GM12878 (cell line): ENCODE results near the gene COL4A2.

ENCODE experiments used
- BRCA1 ChIP-seq: IDR thresholded peaks from 2 replicates; pipeline ENCODE4 v1.6.1; 2011; ENCODE audit warnings: low read depth, low read length, improper control_type of control experiment
- CBX3 ChIP-seq: fragments of 200-600 bp; sonication (generic); IDR thresholded peaks from 2 replicates; pipeline ENCODE4 v1.6.1; 2016; ENCODE audit warnings: low read depth, borderline replicate concordance
- EZH2 ChIP-seq: IDR thresholded peaks from 2 replicates; pipeline ENCODE4 v1.6.1; 2012; ENCODE audit warnings: low read depth, mild to moderate bottlenecking, control low read depth, inconsistent platforms, low read length, borderline replicate concordance; ENCODE audit not compliant: control insufficient read depth
- HDGF ChIP-seq: fragments of 450-650 bp; IDR thresholded peaks from 2 replicates; pipeline ENCODE4 v1.6.1; 2016; ENCODE audit warnings: antibody characterized with exemption
- MEF2B ChIP-seq: fragments of 450-650 bp; IDR thresholded peaks from 2 replicates; pipeline ENCODE4 v1.6.1; 2018; ENCODE audit warnings: mild to moderate bottlenecking, moderate library complexity; ENCODE audit not compliant: partially characterized antibody, poor library complexity, severe bottlenecking
- POLR2A ChIP-seq: IDR thresholded peaks from 2 replicates; pipeline ENCODE4 v1.6.1; 2011; ENCODE audit warnings: low read depth, mild to moderate bottlenecking, low read length
- RAD21 ChIP-seq: IDR thresholded peaks from 2 replicates; pipeline ENCODE4 v1.6.1; 2011; ENCODE audit warnings: mild to moderate bottlenecking, low read depth, low read length, moderate library complexity; ENCODE audit not compliant: insufficient read depth
- RAD51 ChIP-seq: fragments of 450-650 bp; IDR thresholded peaks from 2 replicates; pipeline ENCODE4 v1.6.1; 2016; ENCODE audit warnings: moderate library complexity, mild to moderate bottlenecking, inconsistent platforms
- RCOR1 ChIP-seq: conservative IDR thresholded peaks from 2 replicates; pipeline ENCODE4 v1.6.1; 2012; ENCODE audit warnings: low read depth, low read length, improper control_type of control experiment
- TF ChIP-seq, protein P1 (sequence below), 3 experiments: IDR thresholded peaks in 2 of 3; conservative IDR thresholded peaks in 1 of 3; 2 replicates each; pipeline ENCODE4 v1.5.1; 2011; ENCODE audit warnings: low read depth in 3 of 3, low read length in 3 of 3, mild to moderate bottlenecking in 3 of 3, control low read depth in 2 of 3, moderate library complexity in 2 of 3, inconsistent platforms in 1 of 3, mixed read lengths in 1 of 3; ENCODE audit not compliant: control insufficient read depth in 2 of 3, insufficient read depth in 1 of 3; ENCODE audit errors: extremely low read depth in 1 of 3
- TF ChIP-seq, protein P2 (sequence below): fragments of 450-650 bp; IDR thresholded peaks from 2 replicates; pipeline ENCODE4 v1.6.1; 2016; ENCODE audit warnings: mild to moderate bottlenecking, moderate library complexity, borderline replicate concordance
- TF ChIP-seq, protein P3 (sequence below): IDR thresholded peaks from 2 replicates; pipeline ENCODE4 v1.6.1; 2012; ENCODE audit warnings: low read depth, low read length, improper control_type of control experiment
- TF ChIP-seq, protein P4 (sequence below): fragments of 450-650 bp; formaldehyde crosslinking; IDR thresholded peaks from 2 replicates; pipeline ENCODE4 v1.4.0; 2022; ENCODE audit warnings: mild to moderate bottlenecking, moderate library complexity

DNA sequence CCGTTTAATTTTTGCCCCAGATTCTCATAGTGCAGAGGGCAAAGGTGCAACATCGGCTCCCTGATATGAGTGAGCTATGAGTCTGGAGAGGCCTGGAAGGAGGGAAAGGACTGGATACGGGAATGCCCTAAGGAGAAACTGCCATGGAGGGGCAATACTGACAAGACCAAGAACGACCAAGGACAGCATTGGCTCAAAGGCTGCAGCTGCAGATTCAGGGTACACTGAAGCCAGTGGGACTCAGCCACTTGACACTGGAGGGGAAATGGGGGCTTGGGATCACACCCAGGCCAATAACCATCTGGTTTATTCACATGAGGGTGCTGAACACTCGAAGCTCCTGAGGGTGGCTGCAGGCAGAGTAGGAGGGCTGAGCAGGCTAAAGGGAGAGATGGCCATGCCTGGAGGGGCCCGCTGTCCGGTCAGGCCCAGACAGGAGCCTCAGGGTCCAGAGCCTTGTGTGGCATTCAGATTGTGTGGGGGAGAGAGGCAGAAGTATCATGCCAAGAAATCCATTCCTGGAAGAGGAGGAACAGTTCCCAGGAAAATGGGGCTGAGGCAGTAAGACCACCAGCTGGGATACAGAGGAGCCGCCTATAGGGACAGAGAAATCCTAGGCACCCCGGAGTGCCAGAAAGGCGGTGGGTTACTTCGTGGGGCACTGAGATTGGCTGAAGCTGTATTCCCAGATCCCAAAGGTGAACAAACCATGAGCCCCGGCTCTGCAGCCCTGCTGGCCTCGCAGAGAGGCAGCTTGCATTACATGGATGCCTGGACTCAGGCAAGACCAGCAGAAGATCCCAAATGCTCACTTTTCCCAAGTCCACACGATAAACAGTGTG lies 20.9 kb upstream of the COL4A2 start:
- TF ChIP-seq POLR2A = no peak
- TF ChIP-seq CBX3 = no peak
- TF ChIP-seq, protein P1, sequence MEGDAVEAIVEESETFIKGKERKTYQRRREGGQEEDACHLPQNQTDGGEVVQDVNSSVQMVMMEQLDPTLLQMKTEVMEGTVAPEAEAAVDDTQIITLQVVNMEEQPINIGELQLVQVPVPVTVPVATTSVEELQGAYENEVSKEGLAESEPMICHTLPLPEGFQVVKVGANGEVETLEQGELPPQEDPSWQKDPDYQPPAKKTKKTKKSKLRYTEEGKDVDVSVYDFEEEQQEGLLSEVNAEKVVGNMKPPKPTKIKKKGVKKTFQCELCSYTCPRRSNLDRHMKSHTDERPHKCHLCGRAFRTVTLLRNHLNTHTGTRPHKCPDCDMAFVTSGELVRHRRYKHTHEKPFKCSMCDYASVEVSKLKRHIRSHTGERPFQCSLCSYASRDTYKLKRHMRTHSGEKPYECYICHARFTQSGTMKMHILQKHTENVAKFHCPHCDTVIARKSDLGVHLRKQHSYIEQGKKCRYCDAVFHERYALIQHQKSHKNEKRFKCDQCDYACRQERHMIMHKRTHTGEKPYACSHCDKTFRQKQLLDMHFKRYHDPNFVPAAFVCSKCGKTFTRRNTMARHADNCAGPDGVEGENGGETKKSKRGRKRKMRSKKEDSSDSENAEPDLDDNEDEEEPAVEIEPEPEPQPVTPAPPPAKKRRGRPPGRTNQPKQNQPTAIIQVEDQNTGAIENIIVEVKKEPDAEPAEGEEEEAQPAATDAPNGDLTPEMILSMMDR (IDR thresholded peaks at IDR 0.05 in 2 of 3, conservative IDR thresholded peaks at IDR 0.05 in 1 of 3; ENCODE audit: control insufficient read depth in 2 of 3, extremely low read depth in 1 of 3, insufficient read depth in 1 of 3, low read depth in 3 of 3, low read length in 3 of 3) = no peak
- TF ChIP-seq MEF2B = no peak
- TF ChIP-seq, protein P2, sequence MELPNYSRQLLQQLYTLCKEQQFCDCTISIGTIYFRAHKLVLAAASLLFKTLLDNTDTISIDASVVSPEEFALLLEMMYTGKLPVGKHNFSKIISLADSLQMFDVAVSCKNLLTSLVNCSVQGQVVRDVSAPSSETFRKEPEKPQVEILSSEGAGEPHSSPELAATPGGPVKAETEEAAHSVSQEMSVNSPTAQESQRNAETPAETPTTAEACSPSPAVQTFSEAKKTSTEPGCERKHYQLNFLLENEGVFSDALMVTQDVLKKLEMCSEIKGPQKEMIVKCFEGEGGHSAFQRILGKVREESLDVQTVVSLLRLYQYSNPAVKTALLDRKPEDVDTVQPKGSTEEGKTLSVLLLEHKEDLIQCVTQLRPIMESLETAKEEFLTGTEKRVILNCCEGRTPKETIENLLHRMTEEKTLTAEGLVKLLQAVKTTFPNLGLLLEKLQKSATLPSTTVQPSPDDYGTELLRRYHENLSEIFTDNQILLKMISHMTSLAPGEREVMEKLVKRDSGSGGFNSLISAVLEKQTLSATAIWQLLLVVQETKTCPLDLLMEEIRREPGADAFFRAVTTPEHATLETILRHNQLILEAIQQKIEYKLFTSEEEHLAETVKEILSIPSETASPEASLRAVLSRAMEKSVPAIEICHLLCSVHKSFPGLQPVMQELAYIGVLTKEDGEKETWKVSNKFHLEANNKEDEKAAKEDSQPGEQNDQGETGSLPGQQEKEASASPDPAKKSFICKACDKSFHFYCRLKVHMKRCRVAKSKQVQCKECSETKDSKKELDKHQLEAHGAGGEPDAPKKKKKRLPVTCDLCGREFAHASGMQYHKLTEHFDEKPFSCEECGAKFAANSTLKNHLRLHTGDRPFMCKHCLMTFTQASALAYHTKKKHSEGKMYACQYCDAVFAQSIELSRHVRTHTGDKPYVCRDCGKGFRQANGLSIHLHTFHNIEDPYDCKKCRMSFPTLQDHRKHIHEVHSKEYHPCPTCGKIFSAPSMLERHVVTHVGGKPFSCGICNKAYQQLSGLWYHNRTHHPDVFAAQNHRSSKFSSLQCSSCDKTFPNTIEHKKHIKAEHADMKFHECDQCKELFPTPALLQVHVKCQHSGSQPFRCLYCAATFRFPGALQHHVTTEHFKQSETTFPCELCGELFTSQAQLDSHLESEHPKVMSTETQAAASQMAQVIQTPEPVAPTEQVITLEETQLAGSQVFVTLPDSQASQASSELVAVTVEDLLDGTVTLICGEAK = no peak
- TF ChIP-seq RCOR1 = no peak
- no peak for TF ChIP-seq HDGF
- TF ChIP-seq RAD21 = no peak
- TF ChIP-seq, protein P3, sequence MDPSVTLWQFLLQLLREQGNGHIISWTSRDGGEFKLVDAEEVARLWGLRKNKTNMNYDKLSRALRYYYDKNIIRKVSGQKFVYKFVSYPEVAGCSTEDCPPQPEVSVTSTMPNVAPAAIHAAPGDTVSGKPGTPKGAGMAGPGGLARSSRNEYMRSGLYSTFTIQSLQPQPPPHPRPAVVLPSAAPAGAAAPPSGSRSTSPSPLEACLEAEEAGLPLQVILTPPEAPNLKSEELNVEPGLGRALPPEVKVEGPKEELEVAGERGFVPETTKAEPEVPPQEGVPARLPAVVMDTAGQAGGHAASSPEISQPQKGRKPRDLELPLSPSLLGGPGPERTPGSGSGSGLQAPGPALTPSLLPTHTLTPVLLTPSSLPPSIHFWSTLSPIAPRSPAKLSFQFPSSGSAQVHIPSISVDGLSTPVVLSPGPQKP = no peak
- no peak for TF ChIP-seq RAD51
- no peak for TF ChIP-seq BRCA1
- TF ChIP-seq EZH2 = no peak
- TF ChIP-seq, protein P4, sequence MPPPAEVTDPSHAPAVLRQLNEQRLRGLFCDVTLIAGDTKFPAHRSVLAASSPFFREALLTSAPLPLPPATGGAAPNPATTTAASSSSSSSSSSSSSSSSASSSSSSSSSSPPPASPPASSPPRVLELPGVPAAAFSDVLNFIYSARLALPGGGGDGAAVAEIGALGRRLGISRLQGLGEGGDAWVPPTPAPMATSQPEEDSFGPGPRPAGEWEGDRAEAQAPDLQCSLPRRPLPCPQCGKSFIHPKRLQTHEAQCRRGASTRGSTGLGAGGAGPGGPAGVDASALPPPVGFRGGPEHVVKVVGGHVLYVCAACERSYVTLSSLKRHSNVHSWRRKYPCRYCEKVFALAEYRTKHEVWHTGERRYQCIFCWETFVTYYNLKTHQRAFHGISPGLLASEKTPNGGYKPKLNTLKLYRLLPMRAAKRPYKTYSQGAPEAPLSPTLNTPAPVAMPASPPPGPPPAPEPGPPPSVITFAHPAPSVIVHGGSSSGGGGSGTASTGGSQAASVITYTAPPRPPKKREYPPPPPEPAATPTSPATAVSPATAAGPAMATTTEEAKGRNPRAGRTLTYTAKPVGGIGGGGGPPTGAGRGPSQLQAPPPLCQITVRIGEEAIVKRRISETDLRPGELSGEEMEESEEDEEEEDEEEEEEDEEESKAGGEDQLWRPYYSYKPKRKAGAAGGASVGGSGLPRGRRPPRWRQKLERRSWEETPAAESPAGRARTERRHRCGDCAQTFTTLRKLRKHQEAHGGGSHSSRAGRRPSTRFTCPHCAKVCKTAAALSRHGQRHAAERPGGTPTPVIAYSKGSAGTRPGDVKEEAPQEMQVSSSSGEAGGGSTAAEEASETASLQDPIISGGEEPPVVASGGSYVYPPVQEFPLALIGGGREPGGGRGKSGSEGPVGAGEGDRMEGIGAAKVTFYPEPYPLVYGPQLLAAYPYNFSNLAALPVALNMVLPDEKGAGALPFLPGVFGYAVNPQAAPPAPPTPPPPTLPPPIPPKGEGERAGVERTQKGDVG (CRISPR knock-in tag) = no peak
